ENCODE results near the gene RPS4Y1.

- TF ChIP-seq, protein P1, sequence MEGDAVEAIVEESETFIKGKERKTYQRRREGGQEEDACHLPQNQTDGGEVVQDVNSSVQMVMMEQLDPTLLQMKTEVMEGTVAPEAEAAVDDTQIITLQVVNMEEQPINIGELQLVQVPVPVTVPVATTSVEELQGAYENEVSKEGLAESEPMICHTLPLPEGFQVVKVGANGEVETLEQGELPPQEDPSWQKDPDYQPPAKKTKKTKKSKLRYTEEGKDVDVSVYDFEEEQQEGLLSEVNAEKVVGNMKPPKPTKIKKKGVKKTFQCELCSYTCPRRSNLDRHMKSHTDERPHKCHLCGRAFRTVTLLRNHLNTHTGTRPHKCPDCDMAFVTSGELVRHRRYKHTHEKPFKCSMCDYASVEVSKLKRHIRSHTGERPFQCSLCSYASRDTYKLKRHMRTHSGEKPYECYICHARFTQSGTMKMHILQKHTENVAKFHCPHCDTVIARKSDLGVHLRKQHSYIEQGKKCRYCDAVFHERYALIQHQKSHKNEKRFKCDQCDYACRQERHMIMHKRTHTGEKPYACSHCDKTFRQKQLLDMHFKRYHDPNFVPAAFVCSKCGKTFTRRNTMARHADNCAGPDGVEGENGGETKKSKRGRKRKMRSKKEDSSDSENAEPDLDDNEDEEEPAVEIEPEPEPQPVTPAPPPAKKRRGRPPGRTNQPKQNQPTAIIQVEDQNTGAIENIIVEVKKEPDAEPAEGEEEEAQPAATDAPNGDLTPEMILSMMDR (IDR thresholded peaks at IDR 0.05; ENCODE audit: low read depth, low read length, missing input control): no peak
- no peak for TF ChIP-seq RAD21 (IDR thresholded peaks at IDR 0.05)
- no peak for TF ChIP-seq SP1 (IDR thresholded peaks at IDR 0.05)
- TF ChIP-seq, protein P2, sequence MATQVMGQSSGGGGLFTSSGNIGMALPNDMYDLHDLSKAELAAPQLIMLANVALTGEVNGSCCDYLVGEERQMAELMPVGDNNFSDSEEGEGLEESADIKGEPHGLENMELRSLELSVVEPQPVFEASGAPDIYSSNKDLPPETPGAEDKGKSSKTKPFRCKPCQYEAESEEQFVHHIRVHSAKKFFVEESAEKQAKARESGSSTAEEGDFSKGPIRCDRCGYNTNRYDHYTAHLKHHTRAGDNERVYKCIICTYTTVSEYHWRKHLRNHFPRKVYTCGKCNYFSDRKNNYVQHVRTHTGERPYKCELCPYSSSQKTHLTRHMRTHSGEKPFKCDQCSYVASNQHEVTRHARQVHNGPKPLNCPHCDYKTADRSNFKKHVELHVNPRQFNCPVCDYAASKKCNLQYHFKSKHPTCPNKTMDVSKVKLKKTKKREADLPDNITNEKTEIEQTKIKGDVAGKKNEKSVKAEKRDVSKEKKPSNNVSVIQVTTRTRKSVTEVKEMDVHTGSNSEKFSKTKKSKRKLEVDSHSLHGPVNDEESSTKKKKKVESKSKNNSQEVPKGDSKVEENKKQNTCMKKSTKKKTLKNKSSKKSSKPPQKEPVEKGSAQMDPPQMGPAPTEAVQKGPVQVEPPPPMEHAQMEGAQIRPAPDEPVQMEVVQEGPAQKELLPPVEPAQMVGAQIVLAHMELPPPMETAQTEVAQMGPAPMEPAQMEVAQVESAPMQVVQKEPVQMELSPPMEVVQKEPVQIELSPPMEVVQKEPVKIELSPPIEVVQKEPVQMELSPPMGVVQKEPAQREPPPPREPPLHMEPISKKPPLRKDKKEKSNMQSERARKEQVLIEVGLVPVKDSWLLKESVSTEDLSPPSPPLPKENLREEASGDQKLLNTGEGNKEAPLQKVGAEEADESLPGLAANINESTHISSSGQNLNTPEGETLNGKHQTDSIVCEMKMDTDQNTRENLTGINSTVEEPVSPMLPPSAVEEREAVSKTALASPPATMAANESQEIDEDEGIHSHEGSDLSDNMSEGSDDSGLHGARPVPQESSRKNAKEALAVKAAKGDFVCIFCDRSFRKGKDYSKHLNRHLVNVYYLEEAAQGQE (IDR thresholded peaks at IDR 0.05): no peak
- TF ChIP-seq GABPA (IDR thresholded peaks at IDR 0.05 in 1 of 2, conservative IDR thresholded peaks at IDR 0.05 in 1 of 2): no peak
These were observed 26.7 kb downstream of the RPS4Y1 start for GRCh38 chrY:2868035-2868607.

Measured in liver (tissue), 3 donors.